HG03175 (cell line): ENCODE measurements around the gene JDP2.

Experiments used
- ATAC-seq: cut with Tn5 transposase; IDR thresholded peaks from one replicate; pipeline ENCODE4 v1.9.1; 2021; ENCODE audit warnings: mild to moderate bottlenecking, moderate library complexity; ENCODE audit not compliant: unreplicated experiment

JDP2 gene

GRCh38 chr14:75435473-75435872 is 7.7 kb downstream of the JDP2 start:
- ATAC-seq, result no peak

GRCh38 chr14:75437201-75438143 is 9.7 kb downstream of the JDP2 start:
- ATAC-seq, result no peak

GRCh38 chr14:75438486-75439080 is 10.8 kb downstream of the JDP2 start:
- no peak for ATAC-seq

GRCh38 chr14:75439989-75440388 is 12.2 kb downstream of the JDP2 start:
- no peak for ATAC-seq

- no peak for ATAC-seq
These were observed 13.1 kb downstream of the JDP2 start for GRCh38 chr14:75440733-75441477.

- ATAC-seq, result no peak
These were observed 13.9 kb downstream of the JDP2 start for GRCh38 chr14:75441728-75442127.

GRCh38 chr14:75442166-75442565 is 14.3 kb downstream of the JDP2 start:
- ATAC-seq, result no peak

- no peak for ATAC-seq
These were observed 14.8 kb downstream of the JDP2 start for GRCh38 chr14:75442642-75443041.

GRCh38 chr14:75443203-75443969 is 15.6 kb downstream of the JDP2 start:
- no peak for ATAC-seq

- no peak for ATAC-seq
These were observed 17.4 kb downstream of the JDP2 start for GRCh38 chr14:75445236-75445635.

GRCh38 chr14:75445963-75446362 is 18.1 kb downstream of the JDP2 start:
- no peak for ATAC-seq

- ATAC-seq, result no peak
These were observed 18.6 kb downstream of the JDP2 start for GRCh38 chr14:75446447-75446846.

- no peak for ATAC-seq
These were observed 20.4 kb downstream of the JDP2 start for GRCh38 chr14:75448209-75448608.

GRCh38 chr14:75449036-75449435 is 21.2 kb downstream of the JDP2 start:
- ATAC-seq, result no peak

- no peak for ATAC-seq
These were observed 21.9 kb downstream of the JDP2 start for GRCh38 chr14:75449696-75450095.

- ATAC-seq, result no peak
These were observed 22.8 kb downstream of the JDP2 start for GRCh38 chr14:75450381-75451276.

GRCh38 chr14:75452324-75452723 is 24.5 kb downstream of the JDP2 start:
- no peak for ATAC-seq

GRCh38 chr14:75452900-75453816 is 25.3 kb downstream of the JDP2 start:
- ATAC-seq, result no peak
